ENCODE results near the gene MAOA.

MAOA gene

GRCh38 chrX:43758044-43758443, 101.9 kb downstream of the MAOA start:
- no peak for DNase-seq (ENCODE audit: low read depth in 2 of 2)

GRCh38 chrX:43785930-43786591, 130.0 kb downstream of the MAOA start:
- DNase-seq (ENCODE audit: low read depth in 2 of 2): no peak
